GM19468 (cell line): ENCODE results near the gene SLC9A5.

Experiments
- ATAC-seq: cut with Tn5 transposase; IDR thresholded peaks from one replicate; pipeline ENCODE4 v1.9.1; 2021; ENCODE audit warnings: mild to moderate bottlenecking, moderate library complexity, moderate number of reproducible peaks; ENCODE audit not compliant: unreplicated experiment; ENCODE audit errors: extremely low read depth

Gene SLC9A5

GRCh38 chr16:67277999-67278772 lies 29.4 kb downstream of the SLC9A5 start:
- ATAC-seq = no peak

- no peak for ATAC-seq
These were observed 30.1 kb downstream of the SLC9A5 start for GRCh38 chr16:67278773-67279295.

GRCh38 chr16:67279296-67280089 lies 30.7 kb downstream of the SLC9A5 start, which contains the start of gene PLEKHG4:
TSS of gene PLEKHG4 (plus strand) at chr16:67279532. CDS start at chr16:67280045, 513 bp downstream.
- peak; percentile 71 for ATAC-seq

GRCh38 chr16:67280090-67281015 lies 31.6 kb downstream of the SLC9A5 start:
- no peak for ATAC-seq

GRCh38 chr16:67281536-67282446 lies 33.0 kb downstream of the SLC9A5 start:
- no peak for ATAC-seq

GRCh38 chr16:67282447-67282805 lies 33.6 kb downstream of the SLC9A5 start:
- ATAC-seq = no peak

GRCh38 chr16:67283039-67283825 lies 34.5 kb downstream of the SLC9A5 start:
- ATAC-seq = no peak

- no peak for ATAC-seq
These were observed 35.2 kb downstream of the SLC9A5 start for GRCh38 chr16:67283826-67284555.

- no peak for ATAC-seq
These were observed 36.2 kb downstream of the SLC9A5 start for GRCh38 chr16:67284699-67285646.

GRCh38 chr16:67286441-67287235 lies 37.9 kb downstream of the SLC9A5 start:
- no peak for ATAC-seq

- ATAC-seq = no peak
These were observed 39.2 kb downstream of the SLC9A5 start for GRCh38 chr16:67287960-67288359.

GRCh38 chr16:67291461-67291860 lies 42.7 kb downstream of the SLC9A5 start:
- ATAC-seq = no peak

GRCh38 chr16:67294171-67294757 lies 45.5 kb downstream of the SLC9A5 start:
- no peak for ATAC-seq

- ATAC-seq = no peak
These were observed 46.2 kb downstream of the SLC9A5 start for GRCh38 chr16:67294938-67295361.

- no peak for ATAC-seq
These were observed 47.6 kb downstream of the SLC9A5 start for GRCh38 chr16:67296420-67296819.
